Mammary epithelial cell (primary cell): Measurements from ENCODE around the gene CDC42EP2.

ENCODE experiments used
- CTCF ChIP-seq, 2 donors: IDR thresholded peaks in 1 of 2; conservative IDR thresholded peaks in 1 of 2; 2 replicates each; pipeline ENCODE4 v1.5.1; 2011 to 2012; ENCODE audit warnings: inconsistent platforms in 2 of 2, low read length in 2 of 2, mild to moderate bottlenecking in 2 of 2, control low read depth in 1 of 2, low read depth in 1 of 2; ENCODE audit not compliant: insufficient read depth in 1 of 2; ENCODE audit errors: extremely low read depth in 1 of 2
- EZH2 ChIP-seq: IDR thresholded peaks from 2 replicates; pipeline ENCODE4 v1.6.1; 2012; ENCODE audit warnings: low read length, inconsistent platforms, borderline replicate concordance

- peak; percentile 70 to 79 for TF ChIP-seq CTCF (conservative IDR thresholded peaks at IDR 0.05 in 1 of 2, IDR thresholded peaks at IDR 0.05 in 1 of 2; ENCODE audit: extremely low read depth in 1 of 2, insufficient read depth in 1 of 2, low read depth in 1 of 2, low read length in 2 of 2)
- TF ChIP-seq EZH2 = no peak
Measured at GRCh38 chr11:65329944-65330403, 15.3 kb downstream of the CDC42EP2 start.
